ENCODE measurements around the gene GIPC2.

DNA sequence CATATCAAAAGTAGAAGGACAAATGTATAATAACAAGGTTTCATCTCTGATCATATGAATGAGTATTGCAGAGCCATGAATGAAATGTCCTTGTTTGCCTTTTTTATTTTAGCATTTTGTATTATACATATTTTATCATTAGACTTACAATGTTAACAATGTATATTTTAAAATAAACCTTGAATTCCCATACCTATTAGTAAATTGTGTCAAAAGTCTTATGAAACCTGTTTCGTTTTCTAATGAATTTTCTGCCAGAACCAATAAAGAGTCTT, 40.4 kb upstream of the GIPC2 start:
- TF ChIP-seq TCF3 (CRISPR knock-in tag; IDR thresholded peaks at IDR 0.05) (no peak), STAG1 (CRISPR knock-in tag; IDR thresholded peaks at IDR 0.05; ENCODE audit: borderline replicate concordance) (no peak), SMARCE1 (IDR thresholded peaks at IDR 0.05) (no peak), ZNF830 (CRISPR knock-in tag; IDR thresholded peaks at IDR 0.05) (no peak), ZFP36 (IDR thresholded peaks at IDR 0.05; ENCODE audit: low read depth, low read length, partially characterized antibody) (no peak), CBX2 (IDR thresholded peaks at IDR 0.05; ENCODE audit: insufficient read depth, low read length, poor library complexity, severe bottlenecking) (no peak), ZNF561 (CRISPR knock-in tag; conservative IDR thresholded peaks at IDR 0.05) (no peak)
- TF ChIP-seq, protein P1, sequence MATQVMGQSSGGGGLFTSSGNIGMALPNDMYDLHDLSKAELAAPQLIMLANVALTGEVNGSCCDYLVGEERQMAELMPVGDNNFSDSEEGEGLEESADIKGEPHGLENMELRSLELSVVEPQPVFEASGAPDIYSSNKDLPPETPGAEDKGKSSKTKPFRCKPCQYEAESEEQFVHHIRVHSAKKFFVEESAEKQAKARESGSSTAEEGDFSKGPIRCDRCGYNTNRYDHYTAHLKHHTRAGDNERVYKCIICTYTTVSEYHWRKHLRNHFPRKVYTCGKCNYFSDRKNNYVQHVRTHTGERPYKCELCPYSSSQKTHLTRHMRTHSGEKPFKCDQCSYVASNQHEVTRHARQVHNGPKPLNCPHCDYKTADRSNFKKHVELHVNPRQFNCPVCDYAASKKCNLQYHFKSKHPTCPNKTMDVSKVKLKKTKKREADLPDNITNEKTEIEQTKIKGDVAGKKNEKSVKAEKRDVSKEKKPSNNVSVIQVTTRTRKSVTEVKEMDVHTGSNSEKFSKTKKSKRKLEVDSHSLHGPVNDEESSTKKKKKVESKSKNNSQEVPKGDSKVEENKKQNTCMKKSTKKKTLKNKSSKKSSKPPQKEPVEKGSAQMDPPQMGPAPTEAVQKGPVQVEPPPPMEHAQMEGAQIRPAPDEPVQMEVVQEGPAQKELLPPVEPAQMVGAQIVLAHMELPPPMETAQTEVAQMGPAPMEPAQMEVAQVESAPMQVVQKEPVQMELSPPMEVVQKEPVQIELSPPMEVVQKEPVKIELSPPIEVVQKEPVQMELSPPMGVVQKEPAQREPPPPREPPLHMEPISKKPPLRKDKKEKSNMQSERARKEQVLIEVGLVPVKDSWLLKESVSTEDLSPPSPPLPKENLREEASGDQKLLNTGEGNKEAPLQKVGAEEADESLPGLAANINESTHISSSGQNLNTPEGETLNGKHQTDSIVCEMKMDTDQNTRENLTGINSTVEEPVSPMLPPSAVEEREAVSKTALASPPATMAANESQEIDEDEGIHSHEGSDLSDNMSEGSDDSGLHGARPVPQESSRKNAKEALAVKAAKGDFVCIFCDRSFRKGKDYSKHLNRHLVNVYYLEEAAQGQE (IDR thresholded peaks at IDR 0.05; ENCODE audit: borderline replicate concordance): no peak
- TF ChIP-seq, protein P1 (CRISPR knock-in tag; IDR thresholded peaks at IDR 0.05; ENCODE audit: low read depth): no peak
- TF ChIP-seq, protein P2, sequence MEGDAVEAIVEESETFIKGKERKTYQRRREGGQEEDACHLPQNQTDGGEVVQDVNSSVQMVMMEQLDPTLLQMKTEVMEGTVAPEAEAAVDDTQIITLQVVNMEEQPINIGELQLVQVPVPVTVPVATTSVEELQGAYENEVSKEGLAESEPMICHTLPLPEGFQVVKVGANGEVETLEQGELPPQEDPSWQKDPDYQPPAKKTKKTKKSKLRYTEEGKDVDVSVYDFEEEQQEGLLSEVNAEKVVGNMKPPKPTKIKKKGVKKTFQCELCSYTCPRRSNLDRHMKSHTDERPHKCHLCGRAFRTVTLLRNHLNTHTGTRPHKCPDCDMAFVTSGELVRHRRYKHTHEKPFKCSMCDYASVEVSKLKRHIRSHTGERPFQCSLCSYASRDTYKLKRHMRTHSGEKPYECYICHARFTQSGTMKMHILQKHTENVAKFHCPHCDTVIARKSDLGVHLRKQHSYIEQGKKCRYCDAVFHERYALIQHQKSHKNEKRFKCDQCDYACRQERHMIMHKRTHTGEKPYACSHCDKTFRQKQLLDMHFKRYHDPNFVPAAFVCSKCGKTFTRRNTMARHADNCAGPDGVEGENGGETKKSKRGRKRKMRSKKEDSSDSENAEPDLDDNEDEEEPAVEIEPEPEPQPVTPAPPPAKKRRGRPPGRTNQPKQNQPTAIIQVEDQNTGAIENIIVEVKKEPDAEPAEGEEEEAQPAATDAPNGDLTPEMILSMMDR (IDR thresholded peaks at IDR 0.05 in 2 of 3, conservative IDR thresholded peaks at IDR 0.05 in 1 of 3; ENCODE audit: insufficient read depth in 2 of 3, low read depth in 1 of 3, low read length in 3 of 3): no peak

Data from K562 (cell line).